ENCODE measurements around the gene HSDL2. TPM values are rescaled to one million over a fixed set of nuclear protein-coding genes. Genes with fewer than 3 reads are reported as not detected.

Gene HSDL2
- total RNA-seq, 6 experiments from 2014 or later: 65.8 to 96.8 (median 79.8) TPM

- WGBS (ENCODE audit: insufficient coverage, low coverage, low lambda C conversion rate, missing lambda C conversion rate): 21% methylated on average over 2 of the region's 2 CpGs
- TF ChIP-seq POLR2A (IDR thresholded peaks at IDR 0.05): no peak
- no peak for TF ChIP-seq CTCF (IDR thresholded peaks at IDR 0.05)
- intact Hi-C loops (cut with DNase I): no loop called here
- H3K4me3 ChIP-seq: no peak overlapping the region
- no peaks in the 10 kb centered on the region for H3K27me3 ChIP-seq
- DNase-seq: no peak
- H3K4me1 ChIP-seq: peaks cover 0 to 17% (median 2%) of the 10 kb centered on the region in 4 donors
- H3K9me3 ChIP-seq: no peaks in the 10 kb centered on the region
- H3K27ac ChIP-seq: no peak overlapping the region
- ATAC-seq: no peak
- H3K36me3 ChIP-seq: no peaks in the 10 kb centered on the region
Measured at GRCh38 chr9:112484607-112485006, 104.7 kb downstream of the HSDL2 start.

- ATAC-seq: no peak
- WGBS (ENCODE audit: insufficient coverage, low coverage, low lambda C conversion rate, missing lambda C conversion rate): 84% methylated on average over 3 of the region's 3 CpGs
- H3K27ac ChIP-seq: no peak overlapping the region
- intact Hi-C loops (cut with DNase I): no loop called here
- H3K36me3 ChIP-seq: no peaks in the 10 kb centered on the region
- TF ChIP-seq POLR2A (IDR thresholded peaks at IDR 0.05) (no peak), CTCF (IDR thresholded peaks at IDR 0.05) (no peak)
- peak overlapping the region in 1 of 3 donors; percentile 92 for H3K4me3 ChIP-seq
- peaks cover 0 to 25% (median 3%) of the 10 kb centered on the region in 4 donors for H3K4me1 ChIP-seq
- DNase-seq: no peak
- no peaks in the 10 kb centered on the region for H3K27me3 ChIP-seq
- H3K9me3 ChIP-seq: no peaks in the 10 kb centered on the region
Measured at GRCh38 chr9:112485574-112485973, 105.7 kb downstream of the HSDL2 start.

- Histone ChIP-seq H3K27me3 (no peaks in the 10 kb centered on the region), H3K4me1 (peaks cover 0 to 25% (median 3%) of the 10 kb centered on the region in 4 donors), H3K27ac (peak within 1 kb of the TSS; percentile 62 to 82 (median 70)), H3K9me3 (no peaks in the 10 kb centered on the region), H3K36me3 (no peaks in the 10 kb centered on the region), H3K4me3 (peak within 1 kb of the TSS; percentile 75 to 92 (median 81))
- peak; percentile 93 to 97 (median 94) for ATAC-seq
- peak; percentile 92 to 95 (median 93) for DNase-seq
- intact Hi-C loops (cut with DNase I): no loop called here
- TF ChIP-seq CTCF (IDR thresholded peaks at IDR 0.05) (no peak), POLR2A (IDR thresholded peaks at IDR 0.05) (peak; percentile 59)
- WGBS (ENCODE audit: insufficient coverage, low coverage, low lambda C conversion rate, missing lambda C conversion rate): 4% methylated on average over 18 of the region's 93 CpGs
Measured at GRCh38 chr9:112486221-112487007, 106.5 kb downstream of the HSDL2 start, which contains the start of gene KIAA1958. KIAA1958 (plus strand) TSS chr9:112486827; CDS start chr9:112574081, 87,254 bp downstream.

GRCh38 chr9:112487008-112487798, 107.3 kb downstream of the HSDL2 start:
- H3K36me3 ChIP-seq: no peaks in the 10 kb centered on the region
- H3K27ac ChIP-seq: peak overlapping the region; percentile 59 to 82 (median 70)
- no peaks in the 10 kb centered on the region for H3K27me3 ChIP-seq
- no peaks in the 10 kb centered on the region for H3K9me3 ChIP-seq
- intact Hi-C loops (cut with DNase I): no loop called here
- peak overlapping the region; percentile 75 to 92 (median 81) for H3K4me3 ChIP-seq
- ATAC-seq (peak; percentile 45 to 56 (median 52)), DNase-seq (peak; percentile 74 to 77 (median 77))
- 0% methylated on average over 18 of the region's 80 CpGs for WGBS (ENCODE audit: insufficient coverage, low coverage, low lambda C conversion rate, missing lambda C conversion rate)
- no peak for TF ChIP-seq POLR2A (IDR thresholded peaks at IDR 0.05)
- no peak for TF ChIP-seq CTCF (IDR thresholded peaks at IDR 0.05)
- H3K4me1 ChIP-seq: peaks cover 0 to 25% (median 3%) of the 10 kb centered on the region in 4 donors
